Medulla oblongata (tissue), 1 donor: Measurements from ENCODE around the gene DIPK1C.
"Not testable (repeated sequence)": the region's sequence is repeated elsewhere in the genome, so short reads cannot be mapped to it uniquely, and the experiment has no call there.

Source experiments
- DNase-seq: peaks from one replicate; pipeline ENCODE4 v3.0.0-alpha.2; 2015; ENCODE audit errors: extremely low spot score

The DIPK1C gene

GRCh38 chr18:74457043-74457724 lies at the start of gene DIPK1C:
DIPK1C (minus strand) TSS chr18:74457308; CDS start chr18:74457259, 49 bp downstream.
- peak; percentile 49 for DNase-seq

GRCh38 chr18:74506448-74507084 lies 49.5 kb upstream of the DIPK1C start:
- DNase-seq: no peak

- no peak for DNase-seq
Measured at GRCh38 chr18:74505776-74506175, 48.7 kb upstream of the DIPK1C start.

GRCh38 chr18:74503137-74503536 lies 46.0 kb upstream of the DIPK1C start:
- DNase-seq: no peak

- peak; percentile 53 for DNase-seq
Measured at GRCh38 chr18:74501386-74501785, 44.3 kb upstream of the DIPK1C start.

GRCh38 chr18:74500774-74501173 lies 43.7 kb upstream of the DIPK1C start:
- DNase-seq: not testable (repeated sequence)

GRCh38 chr18:74500372-74500771 lies 43.3 kb upstream of the DIPK1C start:
- DNase-seq: no peak

- DNase-seq: peak; percentile 88
Measured at GRCh38 chr18:74499633-74500032, 42.5 kb upstream of the DIPK1C start.

GRCh38 chr18:74498712-74499627 lies 41.9 kb upstream of the DIPK1C start:
- peak; percentile 72 for DNase-seq

- DNase-seq: no peak
Measured at GRCh38 chr18:74497778-74498177, 40.7 kb upstream of the DIPK1C start.

GRCh38 chr18:74497324-74497676 lies 40.2 kb upstream of the DIPK1C start:
- DNase-seq: no peak

- no peak for DNase-seq
Measured at GRCh38 chr18:74496508-74497323, 39.6 kb upstream of the DIPK1C start.

GRCh38 chr18:74495581-74496507 lies 38.7 kb upstream of the DIPK1C start, which contains the start of gene CNDP2:
CNDP2 (plus strand) TSS chr18:74496363; CDS start chr18:74499974, 3,611 bp downstream.
- peak; percentile 100 for DNase-seq

- no peak for DNase-seq
Measured at GRCh38 chr18:74494514-74494913, 37.4 kb upstream of the DIPK1C start.

GRCh38 chr18:74493689-74494088 lies 36.6 kb upstream of the DIPK1C start:
- peak; percentile 69 for DNase-seq

- DNase-seq: no peak
Measured at GRCh38 chr18:74492259-74492658, 35.2 kb upstream of the DIPK1C start.

- DNase-seq: no peak
Measured at GRCh38 chr18:74489676-74490075, 32.6 kb upstream of the DIPK1C start.

GRCh38 chr18:74488864-74489263 lies 31.8 kb upstream of the DIPK1C start:
- DNase-seq: no peak

GRCh38 chr18:74488354-74488753 lies 31.2 kb upstream of the DIPK1C start:
- DNase-seq: no peak

- no peak for DNase-seq
Measured at GRCh38 chr18:74486119-74486849, 29.2 kb upstream of the DIPK1C start.
